Keratinocyte (primary cell): ENCODE results near the gene MRPL40. TPM values are rescaled to one million over a fixed set of nuclear protein-coding genes. Genes with fewer than 3 reads are reported as not detected.

Experiments
- DNase-seq: peaks from one replicate; pipeline ENCODE4 v3.0.0-alpha.2; 2011; ENCODE audit warnings: low read depth, missing footprints, low spot score
- FAIRE-seq: peaks from 2 replicates; lab custom pipeline; 2011; peaks lifted over from hg19 to GRCh38; lab: Jason Lieb, UNC
- H2AFZ ChIP-seq: 2 replicates; pipeline ENCODE4 v1.6.0; 2012; ENCODE audit warnings: low read length, control low read depth, inconsistent platforms; ENCODE audit not compliant: control insufficient read depth
- H3K27ac ChIP-seq: 2 replicates; pipeline ENCODE4 v1.5.1; 2011; ENCODE audit warnings: low read length; ENCODE audit not compliant: control insufficient read depth, insufficient read depth
- H3K27me3 ChIP-seq: 3 replicates; pipeline ENCODE4 v1.6.0; 2011; ENCODE audit warnings: low read length; ENCODE audit not compliant: control insufficient read depth, insufficient read depth; ENCODE audit errors: extremely low read depth
- H3K36me3 ChIP-seq, 2 experiments: 2 replicates in 1 of 2; 3 replicates in 1 of 2; pipeline ENCODE4 v1.5.1; 2011; ENCODE audit warnings: low read length in 2 of 2, mild to moderate bottlenecking in 1 of 2; ENCODE audit not compliant: control insufficient read depth in 2 of 2, insufficient read depth in 2 of 2; ENCODE audit errors: extremely low read depth in 1 of 2
- H3K4me1 ChIP-seq: 3 replicates; pipeline ENCODE4 v1.5.1; 2011; ENCODE audit warnings: low read length; ENCODE audit not compliant: control insufficient read depth, insufficient read depth; ENCODE audit errors: extremely low read depth
- H3K4me2 ChIP-seq: 3 replicates; pipeline ENCODE4 v1.6.0; 2011; ENCODE audit warnings: low read depth, low read length; ENCODE audit not compliant: control insufficient read depth, insufficient read depth; ENCODE audit errors: extremely low read depth
- H3K4me3 ChIP-seq, 3 experiments: fragments of 200-600 bp in 1 of 3; sonication (generic) in 1 of 3; 2 replicates in 2 of 3; 3 replicates in 1 of 3; pipeline ENCODE4 v1.5.1; 2011 to 2016; ENCODE audit warnings: low read length in 3 of 3, mild to moderate bottlenecking in 3 of 3, control low read depth in 2 of 3, inconsistent platforms in 1 of 3, low read depth in 1 of 3, mixed read lengths in 1 of 3, mixed run types in 1 of 3, moderate library complexity in 1 of 3; ENCODE audit not compliant: control insufficient read depth in 2 of 3, insufficient read depth in 2 of 3; ENCODE audit errors: extremely low read depth in 1 of 3
- H3K79me2 ChIP-seq: 2 replicates; pipeline ENCODE4 v1.6.0; 2012; ENCODE audit warnings: low read length; ENCODE audit not compliant: control insufficient read depth, insufficient read depth
- H3K9ac ChIP-seq: 3 replicates; pipeline ENCODE4 v1.6.0; 2011; ENCODE audit warnings: low read length; ENCODE audit not compliant: control insufficient read depth, insufficient read depth; ENCODE audit errors: extremely low read depth
- H3K9me1 ChIP-seq: 3 replicates; pipeline ENCODE4 v1.6.0; 2011; ENCODE audit warnings: low read length; ENCODE audit not compliant: control insufficient read depth, insufficient read depth; ENCODE audit errors: extremely low read depth
- H3K9me3 ChIP-seq: 2 replicates; pipeline ENCODE4 v1.5.1; 2012; ENCODE audit warnings: low read depth, low read length; ENCODE audit not compliant: control insufficient read depth
- H4K20me1 ChIP-seq: 3 replicates; pipeline ENCODE4 v1.6.0; 2011; ENCODE audit warnings: low read length; ENCODE audit not compliant: control insufficient read depth, insufficient read depth; ENCODE audit errors: extremely low read depth
- EZH2 ChIP-seq: IDR thresholded peaks from one replicate; pipeline ENCODE4 v1.6.1; 2012; ENCODE audit warnings: inconsistent platforms, mild to moderate bottlenecking, low read length, moderate library complexity
- dilution Hi-C: fragments of 300-500 bp; cut with MboI; formaldehyde crosslinking; loops from one replicate; pipeline ENCODE4 v1.7.0; 2020; ENCODE audit warnings: low sequenced_read_pairs; ENCODE audit not compliant: extremely low pct_ligation_motif_present
- polyA plus RNA-seq, 5 experiments: library from polyadenylated mRNA; depleted of rRNA in 3 of 5; stranded (reverse) in 3 of 5; stranded (forward) in 1 of 5; unstranded in 1 of 5; fragments of >200 nt; gene quantifications; 1 replicate in 1 of 5; 2 replicates in 3 of 5; 3 replicates in 1 of 5; pipeline versions ENCODE4 v1.2.1 to v1.2.3, GENCODE V29; 2011 to 2012; ENCODE audit warnings: missing spikeins in 2 of 5, low read depth in 1 of 5, low replicate concordance in 1 of 5
- TF ChIP-seq, protein P1 (sequence below), 3 experiments: IDR thresholded peaks in 1 of 3; conservative IDR thresholded peaks in 1 of 3; optimal IDR thresholded peaks in 1 of 3; 2 replicates in 2 of 3; 3 replicates in 1 of 3; pipeline versions ENCODE3 to v1.5.1; 2011; ENCODE audit warnings: low read length in 3 of 3, mild to moderate bottlenecking in 3 of 3, moderate library complexity in 2 of 3, control low read depth in 1 of 3, inconsistent platforms in 1 of 3; ENCODE audit not compliant: insufficient read depth in 2 of 3; ENCODE audit errors: extremely low read depth in 1 of 3

The MRPL40 gene
- polyA plus RNA-seq, 1 donor (not counting 4 experiments of a cell fraction or from before 2014, with no cell fraction given), result 46.3 TPM

DNA sequence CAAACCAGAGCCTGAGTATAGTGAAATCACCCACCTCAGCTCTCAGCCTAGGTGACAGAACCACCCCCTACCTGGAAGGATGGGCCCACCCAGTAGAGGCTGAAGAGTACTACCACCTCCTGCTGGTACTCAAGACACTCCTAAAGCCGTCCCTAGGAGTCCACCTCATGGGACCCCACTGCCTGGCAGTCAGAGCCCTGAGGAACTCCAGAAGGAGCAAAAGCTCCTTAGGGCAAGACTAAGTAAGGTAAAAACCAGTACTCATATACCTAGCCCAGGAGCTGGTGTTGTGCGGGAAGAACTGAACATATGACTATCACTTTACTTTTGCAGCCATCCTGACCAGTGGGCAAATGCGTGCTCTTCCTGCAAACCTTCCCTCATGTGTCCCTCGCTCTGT lies 37.1 kb upstream of the MRPL40 start:
- H3K4me2 ChIP-seq, result no peak overlapping the region
- TF ChIP-seq, protein P1, sequence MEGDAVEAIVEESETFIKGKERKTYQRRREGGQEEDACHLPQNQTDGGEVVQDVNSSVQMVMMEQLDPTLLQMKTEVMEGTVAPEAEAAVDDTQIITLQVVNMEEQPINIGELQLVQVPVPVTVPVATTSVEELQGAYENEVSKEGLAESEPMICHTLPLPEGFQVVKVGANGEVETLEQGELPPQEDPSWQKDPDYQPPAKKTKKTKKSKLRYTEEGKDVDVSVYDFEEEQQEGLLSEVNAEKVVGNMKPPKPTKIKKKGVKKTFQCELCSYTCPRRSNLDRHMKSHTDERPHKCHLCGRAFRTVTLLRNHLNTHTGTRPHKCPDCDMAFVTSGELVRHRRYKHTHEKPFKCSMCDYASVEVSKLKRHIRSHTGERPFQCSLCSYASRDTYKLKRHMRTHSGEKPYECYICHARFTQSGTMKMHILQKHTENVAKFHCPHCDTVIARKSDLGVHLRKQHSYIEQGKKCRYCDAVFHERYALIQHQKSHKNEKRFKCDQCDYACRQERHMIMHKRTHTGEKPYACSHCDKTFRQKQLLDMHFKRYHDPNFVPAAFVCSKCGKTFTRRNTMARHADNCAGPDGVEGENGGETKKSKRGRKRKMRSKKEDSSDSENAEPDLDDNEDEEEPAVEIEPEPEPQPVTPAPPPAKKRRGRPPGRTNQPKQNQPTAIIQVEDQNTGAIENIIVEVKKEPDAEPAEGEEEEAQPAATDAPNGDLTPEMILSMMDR (optimal IDR thresholded peaks at IDR 0.05 in 1 of 3, IDR thresholded peaks at IDR 0.05 in 1 of 3, conservative IDR thresholded peaks at IDR 0.05 in 1 of 3; ENCODE audit: extremely low read depth in 1 of 3, insufficient read depth in 2 of 3, low read length in 3 of 3), result no peak
- TF ChIP-seq EZH2, result no peak
- H2AFZ ChIP-seq, result no peak overlapping the region
- dilution Hi-C loops, result no loop called here
- H3K9me3 ChIP-seq, result no peaks in the 10 kb centered on the region
- DNase-seq, result no peak
- H3K27me3 ChIP-seq, result no peaks in the 10 kb centered on the region
- no peak for FAIRE-seq
- no peaks in the 10 kb centered on the region for H3K4me1 ChIP-seq
- peaks cover 42 to 46% of the 10 kb centered on the region in 2 experiments for H3K36me3 ChIP-seq
- no peak overlapping the region for H3K4me3 ChIP-seq
- no peaks in the 10 kb centered on the region for H4K20me1 ChIP-seq
- H3K9ac ChIP-seq, result no peak overlapping the region
- H3K27ac ChIP-seq, result no peak overlapping the region
- H3K79me2 ChIP-seq, result no peaks in the 10 kb centered on the region
- H3K9me1 ChIP-seq, result no peaks in the 10 kb centered on the region

DNA sequence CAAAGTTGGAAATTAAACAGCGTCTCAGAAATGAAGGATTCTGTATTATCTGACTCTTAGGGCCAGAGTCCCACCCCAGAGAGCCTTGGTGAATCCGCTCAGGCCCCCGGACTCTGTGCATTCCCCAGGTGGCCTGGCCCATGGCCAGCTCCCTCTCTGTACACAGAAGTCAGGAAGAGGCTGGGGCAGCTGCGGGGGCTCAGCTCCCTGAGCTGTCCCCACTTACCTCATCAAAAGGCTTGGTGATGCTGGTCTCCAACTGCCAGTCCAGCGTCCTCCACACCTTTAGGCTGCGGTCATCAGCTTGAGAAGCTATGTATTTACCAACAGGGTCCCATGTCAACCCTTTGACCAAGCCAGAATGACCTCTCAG lies 35.8 kb upstream of the MRPL40 start:
- Histone ChIP-seq H4K20me1 (no peaks in the 10 kb centered on the region), H3K79me2 (no peaks in the 10 kb centered on the region), H3K27me3 (no peaks in the 10 kb centered on the region), H3K4me3 (no peak overlapping the region), H3K36me3 (peaks cover 45 to 48% of the 10 kb centered on the region in 2 experiments), H3K9ac (no peak overlapping the region), H3K9me1 (no peaks in the 10 kb centered on the region), H3K4me1 (no peaks in the 10 kb centered on the region), H3K27ac (no peak overlapping the region), H2AFZ (no peak overlapping the region), H3K9me3 (no peaks in the 10 kb centered on the region), H3K4me2 (no peak overlapping the region)
- no peak for TF ChIP-seq EZH2
- TF ChIP-seq, protein P1 (optimal IDR thresholded peaks at IDR 0.05 in 1 of 3, IDR thresholded peaks at IDR 0.05 in 1 of 3, conservative IDR thresholded peaks at IDR 0.05 in 1 of 3; ENCODE audit: extremely low read depth in 1 of 3, insufficient read depth in 2 of 3, low read length in 3 of 3), result no peak
- dilution Hi-C loops, result no loop called here
- DNase-seq, result no peak
- no peak for FAIRE-seq
